Fibroblast of skin of right biceps (primary cell): ENCODE measurements around the gene FGF6.

Source experiments
- DNase-seq: peaks from one replicate; pipeline ENCODE4 v3.0.0-alpha.2; 2013

The FGF6 gene

DNA sequence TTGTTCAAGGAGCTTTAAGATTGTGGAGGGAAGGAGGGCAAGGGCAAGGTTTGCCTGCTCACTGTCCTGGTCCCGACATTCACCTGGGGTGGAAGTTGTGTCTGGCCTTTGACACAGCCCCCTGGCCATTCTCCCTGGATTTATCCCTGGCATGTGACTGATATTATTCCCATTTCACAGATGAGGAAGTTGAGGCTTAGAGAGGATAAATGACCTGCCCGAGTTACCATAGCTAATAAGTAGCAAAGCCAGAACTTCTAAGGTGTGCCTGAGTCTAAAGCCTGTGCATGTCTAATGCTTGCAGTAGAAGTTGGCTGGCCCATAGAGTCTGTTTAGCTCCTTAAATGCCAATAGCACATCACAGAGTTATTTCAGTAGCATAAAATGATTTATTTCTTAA, 720 bp upstream of the FGF6 start:
- DNase-seq = no peak

DNA sequence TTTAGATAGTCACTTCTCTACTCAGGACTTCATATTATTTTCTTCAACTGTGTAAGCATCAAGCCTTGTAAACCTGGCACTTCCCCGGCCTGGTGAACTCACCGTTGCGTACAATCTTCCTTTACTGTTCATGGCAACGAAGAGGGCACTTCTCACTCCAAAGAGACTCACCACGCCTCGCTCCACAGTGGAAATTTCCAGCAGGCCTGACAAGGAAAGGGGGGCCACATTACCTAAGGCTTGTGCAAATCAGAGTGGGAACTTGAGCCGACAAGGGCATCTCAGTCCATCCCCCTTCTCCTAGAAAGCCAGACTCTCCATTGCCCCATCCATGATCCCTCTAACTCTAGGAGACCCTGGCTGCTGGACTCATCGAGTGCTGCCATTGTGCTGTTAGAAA, 1.6 kb downstream of the FGF6 start:
- DNase-seq = no peak

DNA sequence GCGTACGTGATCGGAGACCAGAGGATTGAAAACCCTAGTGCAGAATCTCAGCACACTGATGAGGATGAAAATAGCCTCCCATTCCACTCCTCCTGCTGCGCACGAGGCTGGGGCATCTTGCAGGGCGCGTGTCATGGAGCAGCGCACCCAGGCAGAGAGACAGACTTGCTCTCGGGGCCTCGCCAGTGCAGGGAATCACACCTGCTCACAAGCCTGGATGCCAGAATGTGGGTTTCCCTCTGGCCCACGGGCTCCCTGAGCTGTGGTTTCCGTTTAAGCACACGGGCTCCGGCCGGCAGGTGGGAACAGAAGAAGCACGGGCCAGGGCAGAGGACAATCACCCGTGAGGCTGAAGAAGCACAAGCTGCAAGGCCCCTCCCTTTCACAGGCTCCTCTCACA, 2.0 kb downstream of the FGF6 start:
- DNase-seq = no peak

DNA sequence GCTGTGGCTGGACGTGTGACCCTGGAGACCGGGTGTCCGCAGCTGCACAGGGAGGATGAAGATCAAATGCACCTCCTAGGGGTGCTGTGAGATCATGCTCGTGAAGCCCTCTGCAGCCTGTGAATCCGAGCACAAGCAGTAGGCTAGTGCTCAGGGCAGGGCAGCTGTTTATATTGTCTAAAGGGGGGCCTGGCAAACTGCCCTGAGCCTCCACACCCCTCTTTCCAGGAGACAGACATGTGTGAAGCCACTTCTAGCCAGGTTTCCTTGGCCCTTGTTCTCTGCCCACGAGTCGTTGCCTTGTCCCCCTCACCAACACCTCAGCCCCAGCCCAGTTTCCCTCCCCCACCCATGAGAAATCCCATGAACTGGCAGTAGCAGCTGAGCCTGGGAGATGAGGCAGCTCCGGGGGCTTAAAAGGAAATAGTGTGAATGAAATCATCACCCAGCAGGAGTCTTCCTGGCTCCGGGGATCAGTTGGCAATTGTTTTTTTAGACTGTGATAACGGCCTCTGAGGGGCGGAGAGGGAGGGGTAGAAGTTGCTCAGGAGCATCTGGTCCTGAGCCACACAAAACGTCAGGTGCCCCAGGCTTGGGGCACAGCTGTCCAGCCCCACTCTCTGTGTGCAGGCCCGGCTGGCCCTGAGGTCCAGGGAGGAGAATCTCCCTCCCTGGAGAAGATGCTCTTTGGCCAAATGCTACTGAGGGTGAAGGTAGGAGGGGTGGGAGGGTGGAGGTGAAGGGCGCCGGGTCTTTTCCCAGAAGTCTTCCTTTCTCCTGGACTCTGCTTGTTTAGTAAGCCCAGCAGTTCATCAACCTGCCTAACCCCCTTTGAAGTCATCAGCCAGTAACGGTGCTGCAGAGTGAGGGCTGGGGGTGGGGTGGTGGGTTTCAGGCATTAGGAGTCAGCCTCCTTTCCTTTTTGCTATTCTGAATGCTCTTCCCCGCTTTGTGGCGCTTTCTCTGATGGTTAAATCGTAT, 4.0 kb downstream of the FGF6 start:
- peak; percentile 19 for DNase-seq

DNA sequence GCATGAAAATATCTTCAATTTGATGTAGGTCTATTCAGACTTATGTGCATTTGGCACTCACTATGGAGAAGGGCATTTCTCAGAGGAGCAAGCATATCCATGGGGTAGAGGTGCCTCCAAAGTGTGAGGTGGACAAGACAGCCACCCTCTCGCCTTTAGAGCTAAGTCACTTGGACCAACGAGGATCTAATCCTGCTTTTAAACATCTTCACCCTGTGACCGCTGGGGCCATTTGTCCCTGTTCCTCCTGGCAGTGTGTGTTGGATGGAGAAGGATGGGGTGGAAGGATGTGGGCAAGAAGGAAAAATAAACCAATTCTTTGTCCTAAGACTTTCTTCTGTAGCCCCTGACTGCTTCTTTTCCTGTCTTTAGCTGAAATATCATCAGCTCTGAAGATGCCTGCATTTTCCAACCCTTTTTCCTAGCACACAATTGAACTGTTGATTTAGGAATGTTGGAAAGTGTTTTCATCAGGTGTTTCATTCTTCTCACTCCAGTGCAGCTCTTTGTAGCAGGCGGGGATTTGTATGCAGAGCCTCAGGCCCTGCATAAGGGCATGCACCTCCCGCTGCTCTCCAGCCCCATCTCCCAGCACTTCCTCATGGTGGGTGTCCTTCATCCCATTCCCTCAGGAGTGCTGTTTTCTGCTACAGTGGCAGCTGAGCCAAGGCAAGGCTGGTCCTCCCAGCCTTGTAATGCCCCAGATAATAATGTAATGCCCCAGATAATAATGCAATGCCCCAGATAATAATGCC, 5.3 kb downstream of the FGF6 start:
- DNase-seq = no peak

DNA sequence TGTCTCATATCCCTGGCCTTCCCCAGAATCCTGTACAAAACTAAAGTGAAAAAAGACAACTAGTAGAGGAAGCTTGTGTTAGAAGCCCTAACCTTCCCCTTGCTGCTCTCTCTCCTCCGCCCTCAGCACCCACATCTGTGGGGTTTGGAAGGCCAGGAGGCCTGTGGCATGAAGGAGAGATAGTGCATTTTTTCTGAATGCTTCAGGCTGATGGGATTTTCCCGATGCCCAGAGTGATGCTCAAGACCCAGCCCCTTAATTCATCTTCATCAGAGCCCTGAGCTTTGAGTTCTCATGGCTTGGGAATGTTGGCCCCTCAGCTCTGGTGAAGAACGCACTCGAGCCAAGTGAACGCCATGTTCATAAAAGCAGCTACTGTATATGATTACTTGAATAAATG, 5.9 kb downstream of the FGF6 start:
- no peak for DNase-seq

DNA sequence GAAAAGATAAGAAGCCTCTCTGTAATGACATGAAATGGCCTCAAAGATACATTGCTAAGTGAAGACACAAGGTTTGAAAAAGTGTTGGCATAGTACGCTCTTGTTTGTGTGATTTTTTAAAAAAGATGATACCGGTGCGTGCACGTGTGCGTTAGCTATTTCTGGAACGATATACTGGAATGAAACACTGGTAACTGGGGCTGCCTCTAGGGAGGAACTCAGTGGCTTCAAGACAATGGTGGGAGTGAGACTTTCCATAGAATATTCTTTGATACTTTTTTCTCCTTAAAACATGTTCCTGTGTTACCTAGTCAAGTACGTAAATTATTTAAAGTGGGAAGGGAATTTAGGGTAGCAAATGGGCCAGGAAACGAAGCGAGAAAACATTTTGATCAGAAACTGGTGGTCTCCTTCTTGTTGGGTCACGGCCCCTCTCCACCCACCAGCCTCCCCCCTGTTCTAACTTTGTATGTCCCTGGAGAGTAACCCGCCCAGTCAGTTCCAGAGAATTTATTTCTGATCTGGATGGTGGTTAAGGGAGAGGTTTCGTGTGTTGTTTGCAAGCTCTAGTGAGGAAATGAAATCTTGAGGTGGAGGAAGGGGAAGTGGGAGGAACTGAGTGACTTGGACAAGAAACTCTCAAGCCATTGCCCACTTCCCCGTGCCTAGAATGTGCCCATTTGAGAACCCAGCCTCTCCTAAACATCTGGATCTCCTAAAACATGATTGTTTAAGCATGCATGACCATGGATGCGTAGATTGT, 6.6 kb downstream of the FGF6 start:
- no peak for DNase-seq

DNA sequence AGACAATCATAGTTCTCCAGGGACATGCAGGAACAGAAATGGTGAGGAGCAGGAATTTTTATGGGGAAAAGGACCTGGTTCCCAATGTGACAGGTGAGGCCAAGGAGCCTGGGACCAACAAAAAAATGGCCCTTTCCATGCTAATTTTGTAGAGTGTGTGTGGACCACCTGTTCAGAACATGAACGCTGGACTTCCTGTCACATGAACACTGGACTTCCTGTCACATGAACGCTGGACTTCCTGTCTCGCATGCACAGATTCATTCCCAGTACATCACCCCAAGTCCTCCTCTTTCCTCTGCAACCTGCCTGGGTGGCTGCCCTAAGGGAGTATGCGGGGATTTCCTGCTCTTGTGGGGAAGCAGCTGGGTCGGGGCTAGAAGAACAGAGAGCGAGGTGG, 10.1 kb downstream of the FGF6 start:
- no peak for DNase-seq

DNA sequence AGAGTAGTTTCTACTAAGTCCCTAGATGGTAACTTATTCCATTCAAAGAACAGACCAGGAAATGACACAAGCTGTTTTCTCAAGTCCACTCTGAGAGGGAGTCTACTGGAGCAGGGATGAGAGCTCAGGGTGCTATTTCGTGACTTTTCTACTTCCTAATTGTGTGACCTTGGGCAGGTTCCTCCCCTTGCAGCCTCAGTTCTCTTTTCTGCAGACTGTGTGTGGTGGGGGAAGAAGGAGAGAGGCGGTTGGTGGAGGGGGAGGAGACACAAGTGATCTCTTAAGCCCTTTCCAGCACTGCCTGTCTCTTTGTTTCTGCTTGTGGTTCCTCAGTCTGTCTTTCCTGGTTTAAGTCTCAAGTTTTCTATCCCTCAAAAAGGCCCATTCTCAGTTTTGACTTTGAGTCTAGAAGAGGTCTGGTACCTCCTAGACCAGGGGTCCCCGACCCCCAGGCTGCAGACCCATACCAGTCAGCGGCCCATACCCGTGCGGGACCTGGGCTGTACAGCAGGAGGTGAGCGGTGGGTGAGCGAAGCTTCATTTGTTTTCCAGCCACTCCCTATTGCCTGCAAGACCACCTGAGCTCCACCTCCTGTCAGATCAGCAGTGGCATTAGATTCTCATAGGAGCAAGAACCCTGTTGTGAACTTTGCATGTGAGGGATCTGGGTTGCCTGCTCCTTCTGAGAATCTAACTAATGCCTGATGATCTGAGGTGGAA, 10.7 kb downstream of the FGF6 start:
- DNase-seq = no peak

DNA sequence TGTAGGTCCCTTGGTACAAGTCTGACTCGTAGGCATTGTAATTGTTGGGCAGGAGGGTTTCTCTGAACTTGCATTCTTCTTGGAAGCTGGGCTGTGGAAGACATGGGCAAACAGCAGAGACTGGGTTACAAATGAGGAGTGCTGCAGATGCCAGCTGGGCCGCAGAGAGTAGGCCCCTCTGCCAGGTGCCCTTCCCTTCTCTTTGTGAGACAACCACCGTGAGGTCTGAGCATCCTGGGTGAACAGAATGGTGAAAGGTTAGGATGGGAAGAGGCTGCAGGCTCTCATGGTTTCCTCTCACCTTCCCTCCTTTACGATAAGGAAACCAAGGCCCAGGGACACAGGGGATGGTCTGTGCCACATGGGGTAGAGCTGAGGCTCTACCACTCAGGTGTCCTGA, 11.3 kb downstream of the FGF6 start:
- DNase-seq = no peak

DNA sequence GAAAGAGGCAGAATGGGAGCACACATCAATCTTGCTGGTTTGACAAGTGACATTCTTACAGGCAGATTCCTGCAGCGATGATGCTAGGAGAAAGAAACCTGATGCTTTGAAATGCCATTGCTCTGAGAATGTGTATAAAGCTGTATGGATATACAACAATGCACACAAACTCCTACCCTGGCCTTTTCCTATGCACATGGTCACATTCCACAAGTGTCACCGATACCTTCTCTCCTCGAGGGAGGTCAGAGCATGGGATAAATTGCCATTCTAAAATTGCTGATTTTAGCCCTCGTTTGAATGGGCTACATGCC, 11.9 kb downstream of the FGF6 start:
- no peak for DNase-seq

DNA sequence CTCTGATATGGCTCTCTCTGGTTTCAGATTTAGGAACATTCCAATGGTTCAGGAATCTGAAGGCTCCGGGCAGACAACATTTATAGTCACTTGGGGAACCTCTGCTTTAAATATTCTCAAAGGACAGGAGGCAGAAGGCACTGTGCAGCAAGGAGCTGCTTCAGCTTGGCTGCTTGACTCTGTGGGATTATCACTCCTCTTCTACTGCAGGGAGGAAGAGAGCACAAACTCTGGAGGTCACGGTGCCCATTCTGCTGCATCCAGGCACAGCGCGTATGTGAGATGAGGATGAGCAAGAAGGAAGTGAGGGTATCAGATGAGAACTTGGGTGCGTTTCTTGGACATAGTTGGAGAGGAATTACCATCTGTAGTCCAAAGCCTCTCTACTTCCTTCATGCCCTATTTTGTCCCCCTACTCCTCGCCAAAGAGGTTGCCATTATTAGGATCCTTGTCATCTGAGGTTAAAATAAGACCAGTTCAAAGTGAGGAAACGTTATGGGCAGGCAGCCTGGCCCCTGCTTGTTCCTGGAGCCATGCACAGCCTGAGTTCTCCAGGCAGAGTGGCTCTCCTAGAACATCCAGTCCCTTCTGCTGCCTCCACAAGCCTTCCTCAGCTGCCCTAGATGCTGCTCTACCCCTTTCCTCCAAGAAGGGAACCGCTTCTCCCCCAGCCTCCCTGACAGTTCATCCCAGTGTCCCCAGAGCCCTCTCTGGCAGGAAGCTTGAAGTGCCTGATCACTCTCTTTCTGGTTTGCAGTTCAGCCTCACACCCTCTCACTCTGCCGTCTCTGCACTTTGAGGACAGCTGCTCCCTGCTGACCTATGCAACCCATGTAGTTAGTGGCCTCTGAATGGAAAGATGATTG, 12.5 kb downstream of the FGF6 start:
- no peak for DNase-seq

DNA sequence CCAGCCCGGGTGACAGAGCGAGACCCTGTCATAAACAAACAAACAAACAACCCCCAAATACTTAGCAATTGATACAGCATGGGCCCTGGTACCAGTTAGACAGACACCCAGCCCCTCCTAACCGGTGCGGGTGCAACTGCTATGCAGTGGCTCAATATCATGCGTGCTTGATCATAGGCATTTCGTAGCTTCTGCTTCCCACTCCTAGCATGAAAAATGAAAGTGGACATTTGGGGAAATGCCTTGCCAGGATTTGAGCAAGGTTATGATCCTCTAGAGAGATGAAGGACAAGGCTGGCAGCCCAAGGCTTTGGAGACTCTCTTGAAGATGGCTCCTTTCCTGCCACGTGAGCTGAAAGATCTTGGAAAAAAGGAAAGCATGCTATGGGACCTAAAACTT, 13.7 kb downstream of the FGF6 start:
- DNase-seq = no peak

DNA sequence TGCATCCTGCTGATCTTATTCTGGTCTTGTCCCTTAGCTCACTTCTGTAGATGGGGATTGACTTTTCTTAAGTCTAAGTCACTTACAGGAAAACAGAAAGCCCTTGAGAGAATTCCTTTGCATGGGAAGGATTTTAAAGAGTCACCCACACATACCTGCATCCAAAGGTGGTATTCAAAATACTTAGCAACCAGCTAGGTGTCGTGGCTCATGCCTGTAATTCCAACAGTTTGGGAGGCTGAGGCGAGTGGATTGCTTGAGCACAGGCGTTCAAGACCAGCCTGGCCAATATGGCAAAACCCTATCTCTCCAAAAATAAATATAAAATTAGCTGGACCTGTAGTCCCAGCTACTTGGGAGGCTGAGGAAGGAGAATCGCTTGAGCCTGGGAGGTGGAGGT, 14.2 kb downstream of the FGF6 start:
- DNase-seq = no peak

DNA sequence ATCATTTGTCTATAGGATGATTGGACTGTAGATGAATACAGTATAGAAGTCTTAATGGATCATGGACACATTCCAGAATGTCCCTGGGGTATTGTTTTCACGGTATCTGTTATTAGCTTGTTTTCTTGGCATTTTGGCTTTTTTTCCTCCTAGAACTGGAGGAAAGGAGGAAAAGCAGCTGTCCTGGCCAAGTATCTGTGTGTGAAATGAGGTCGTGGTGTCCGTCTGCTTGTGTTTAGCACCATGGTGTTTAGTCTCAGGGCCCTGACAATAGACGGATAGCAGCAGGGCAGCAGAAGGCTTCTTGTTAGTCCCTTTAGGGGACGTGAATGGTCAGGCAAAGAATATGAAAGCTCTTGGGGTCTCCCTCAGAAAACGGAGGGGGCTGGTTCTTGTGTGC, 21.2 kb downstream of the FGF6 start:
- no peak for DNase-seq

DNA sequence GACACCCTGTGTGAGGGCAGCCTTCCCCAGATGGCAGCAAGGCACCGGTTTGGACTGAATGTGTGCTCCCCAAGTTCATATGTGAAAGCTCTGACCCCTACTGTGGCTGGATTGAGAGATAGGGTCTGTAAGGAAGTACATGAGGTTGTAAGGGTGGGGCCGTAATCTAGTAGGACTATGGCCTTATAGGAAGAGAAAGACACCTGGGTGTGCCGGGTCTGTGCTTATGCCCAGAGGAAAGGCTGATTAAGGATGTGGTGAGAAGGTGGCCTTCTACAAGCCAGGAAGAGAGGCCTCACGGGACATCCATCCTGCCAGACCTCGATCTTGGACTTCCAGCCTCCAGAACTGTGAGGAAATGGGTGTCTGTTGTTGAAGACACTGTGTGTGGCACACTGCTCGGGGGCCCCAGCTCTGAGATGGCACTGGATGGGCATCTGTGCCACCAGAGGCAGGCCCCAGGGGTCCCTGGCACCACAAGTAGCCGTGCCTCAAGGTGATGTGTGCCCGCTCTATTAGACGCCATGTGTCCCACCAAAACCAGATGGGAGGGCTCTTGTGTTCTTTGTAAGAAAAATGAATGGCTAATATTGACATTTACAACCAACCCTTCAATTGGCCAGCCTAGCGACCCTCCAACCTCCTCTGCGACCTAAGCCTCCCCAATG, 22.0 kb downstream of the FGF6 start:
- no peak for DNase-seq

DNA sequence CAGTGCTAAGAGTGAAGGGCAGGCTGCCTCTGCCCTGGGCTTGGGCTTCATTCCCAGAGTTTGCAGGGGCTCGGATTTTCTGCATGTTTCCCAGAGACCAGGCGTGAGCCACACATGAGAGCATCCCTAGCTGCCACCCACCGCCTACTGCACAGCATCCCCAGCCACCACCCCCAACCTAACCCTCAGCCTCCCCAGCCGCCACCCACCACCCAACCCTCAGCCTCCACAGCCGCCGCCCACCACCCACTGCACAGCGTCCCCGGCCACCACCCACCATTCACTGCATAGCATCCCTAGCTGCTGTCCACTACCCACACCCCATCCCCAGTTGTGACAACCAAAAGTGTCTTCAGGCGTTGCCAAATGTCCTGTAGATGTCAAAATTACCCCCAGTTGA, 22.6 kb downstream of the FGF6 start:
- DNase-seq = no peak

DNA sequence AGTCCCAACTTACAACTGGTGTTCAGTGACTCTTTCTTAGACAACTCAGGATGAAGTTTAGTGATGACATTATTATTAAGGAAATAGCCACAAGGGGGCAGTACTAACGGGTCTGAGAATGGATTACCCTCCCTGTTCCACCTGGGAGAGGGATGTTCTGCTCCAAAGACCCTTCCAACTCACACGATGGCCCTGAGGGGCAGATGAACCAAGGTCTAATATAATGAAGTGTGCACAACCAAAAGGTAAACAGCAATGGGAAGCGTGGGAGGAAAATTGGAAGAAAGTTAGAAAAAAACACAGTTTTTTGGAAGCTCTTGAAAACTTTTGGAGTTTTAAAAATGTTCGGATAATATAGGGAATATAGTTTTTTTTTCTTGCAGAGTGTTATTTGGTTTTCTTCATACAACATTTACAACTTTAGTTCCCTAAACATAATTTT, 24.0 kb downstream of the FGF6 start:
- peak; percentile 10 for DNase-seq

DNA sequence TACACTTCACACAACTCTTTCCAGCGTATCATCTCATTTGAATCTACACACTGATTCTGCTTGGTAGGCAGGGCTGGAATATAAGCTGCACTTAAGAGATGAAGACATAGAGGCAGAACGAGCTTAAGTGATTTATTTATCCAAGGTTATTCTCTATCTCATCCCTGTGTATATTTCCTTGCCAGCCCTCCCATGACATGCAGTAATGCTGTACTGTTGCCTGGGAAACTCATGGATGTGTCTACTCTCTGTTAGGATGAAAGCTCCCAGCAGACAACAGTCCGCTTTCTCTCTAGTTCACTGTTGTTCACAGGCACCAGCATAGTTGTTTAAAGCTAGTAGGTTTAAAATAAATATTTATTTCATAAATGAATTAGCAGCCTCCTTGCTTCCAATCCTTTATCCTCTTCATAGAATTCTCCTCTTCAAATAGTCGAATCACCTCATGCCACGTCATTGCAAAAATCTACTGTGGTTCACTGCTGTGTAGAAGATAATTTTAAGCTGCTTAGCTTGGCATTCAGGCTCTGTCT, 25.4 kb downstream of the FGF6 start:
- DNase-seq = no peak

DNA sequence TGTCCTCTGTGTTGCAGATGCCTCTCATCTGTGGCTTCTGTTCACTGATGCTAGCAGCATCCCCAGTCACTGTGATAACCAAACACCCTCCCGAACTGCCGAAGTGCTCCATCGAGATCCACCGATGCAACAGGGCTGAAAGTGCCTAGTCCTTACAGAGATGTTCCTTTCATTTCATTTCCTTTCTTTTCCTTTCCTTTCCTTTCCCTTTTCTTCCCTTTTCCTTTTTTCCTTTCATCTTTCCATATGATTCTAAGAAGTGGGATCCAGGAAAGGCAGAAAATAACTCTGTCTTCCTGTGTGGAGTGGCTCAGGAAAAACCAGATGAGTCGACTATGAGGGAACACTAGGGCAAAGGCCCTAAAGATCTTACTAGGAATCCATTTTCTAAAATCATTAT, 26.7 kb downstream of the FGF6 start:
- no peak for DNase-seq

DNA sequence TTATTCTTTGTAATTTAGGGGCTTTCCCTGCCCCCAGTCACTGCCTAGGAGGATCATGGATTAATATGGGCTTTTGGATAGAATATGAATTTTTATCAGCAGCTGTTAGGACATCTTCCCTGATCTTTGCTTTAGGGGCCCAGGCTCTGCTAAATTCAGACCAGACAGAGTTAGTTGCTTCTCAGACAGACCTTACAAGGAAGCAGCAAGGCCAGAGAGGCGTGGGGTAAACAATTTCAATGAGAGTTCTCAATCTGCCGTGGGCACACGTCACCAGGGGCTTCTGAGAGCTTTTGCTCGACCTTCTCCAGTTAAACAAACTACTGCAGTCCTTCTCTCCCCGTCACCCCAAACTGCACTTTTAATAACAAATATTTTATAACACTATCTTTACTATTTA, 27.7 kb downstream of the FGF6 start:
- no peak for DNase-seq
